ENCODE results near the gene SMARCAD1. TPM values are rescaled to one million over a fixed set of nuclear protein-coding genes. Genes with fewer than 3 reads are reported as not detected.

The SMARCAD1 gene
- total and polyA plus RNA-seq, 5 donors from 2014 or later = 10.4 to 17.6 (median 12.5) TPM

GRCh38 chr4:94338681-94339351 lies 131.2 kb downstream of the SMARCAD1 start:
- Histone ChIP-seq H3K4me3 (ENCODE audit: low read depth, low read length) (peak overlapping the region; percentile 68), H3K9me3 (ENCODE audit: control insufficient read depth in 2 of 2, low read length in 2 of 2) (no peaks in the 10 kb centered on the region), H3K27ac (ENCODE audit: insufficient read depth, low read length, poor library complexity, severe bottlenecking) (no peak overlapping the region), H3K27me3 (ENCODE audit: control insufficient read depth, insufficient read depth, low read length) (no peaks in the 10 kb centered on the region), H3K36me3 (ENCODE audit: control insufficient read depth, insufficient read depth, low read length) (no peaks in the 10 kb centered on the region), H3K4me1 (ENCODE audit: control insufficient read depth, insufficient read depth, low read length, poor library complexity, severe bottlenecking) (peaks cover 10% of the 10 kb centered on the region)
- Mint-ChIP-seq H3K27ac (peak overlapping the region; percentile 61 to 91 (median 85)), H3K27me3 (no peaks in the 10 kb centered on the region), H3K4me1 (peaks cover 13 to 26% (median 16%) of the 10 kb centered on the region in 4 donors), H3K36me3 (no peaks in the 10 kb centered on the region), H3K9me3 (no peaks in the 10 kb centered on the region), H3K4me3 (peak overlapping the region; percentile 58 to 91 (median 88))
- DNase-seq = peak in 1 of 3 donors; percentile 59
- peak; percentile 40 to 44 for ATAC-seq (ENCODE audit: low read depth in 2 of 2)

- Mint-ChIP-seq H3K4me3 (peak overlapping the region; percentile 58 to 91 (median 88)), H3K36me3 (no peaks in the 10 kb centered on the region), H3K27me3 (no peaks in the 10 kb centered on the region), H3K9me3 (no peaks in the 10 kb centered on the region), H3K4me1 (peaks cover 13 to 26% (median 16%) of the 10 kb centered on the region in 4 donors), H3K27ac (peak overlapping the region; percentile 50 to 94 (median 85))
- Histone ChIP-seq H3K4me3 (ENCODE audit: low read depth, low read length) (peak overlapping the region; percentile 68), H3K4me1 (ENCODE audit: control insufficient read depth, insufficient read depth, low read length, poor library complexity, severe bottlenecking) (peaks cover 10% of the 10 kb centered on the region), H3K9me3 (ENCODE audit: control insufficient read depth in 2 of 2, low read length in 2 of 2) (no peaks in the 10 kb centered on the region), H3K27ac (ENCODE audit: insufficient read depth, low read length, poor library complexity, severe bottlenecking) (no peak overlapping the region), H3K27me3 (ENCODE audit: control insufficient read depth, insufficient read depth, low read length) (no peaks in the 10 kb centered on the region), H3K36me3 (ENCODE audit: control insufficient read depth, insufficient read depth, low read length) (no peaks in the 10 kb centered on the region)
- peak; percentile 39 to 43 for ATAC-seq (ENCODE audit: low read depth in 2 of 2)
- peak in 2 of 3 donors; percentile 11 to 54 for DNase-seq
These were observed 132.1 kb downstream of the SMARCAD1 start for GRCh38 chr4:94339779-94340178.

Other genes starting within 250 kb of the SMARCAD1 start
- gene HPGDS, start 135.0 kb downstream of the SMARCAD1 start, total RNA-seq = 0.39 TPM
- gene HPGDS, start 135.0 kb downstream of the SMARCAD1 start, polyA plus RNA-seq = 1 to 10 TPM in 2 of 4 donors, not detected in 2; 1.1 to 2.5 TPM
- gene PDLIM5, start 244.1 kb downstream of the SMARCAD1 start, total RNA-seq = 36.5 TPM
- gene PDLIM5, start 244.1 kb downstream of the SMARCAD1 start, polyA plus RNA-seq = 10 to 100 TPM; 42.1 to 64.5 (median 47.1) TPM

All from CD4-positive, CD25-positive, alpha-beta regulatory T cell (primary cell).